ENCODE data around the gene PCCA.

GRCh38 chr13:100483841-100484381, 395.0 kb downstream of the PCCA start:
- no peak for TF ChIP-seq CTCF (IDR thresholded peaks at IDR 0.05)
- TF ChIP-seq EP300 (IDR thresholded peaks at IDR 0.05), result no peak

Measured in suprapubic skin (tissue), 3 donors.